Measurements from ENCODE around the gene PRRT1B. TPM values are rescaled to one million over a fixed set of nuclear protein-coding genes. Genes with fewer than 3 reads are reported as not detected.

PRRT1B gene
- polyA plus RNA-seq, 2 of the 4 experiments (the other 2 are of a cell fraction) = 0.79 to 0.80 TPM

- H3K4me1 ChIP-seq = no peaks in the 10 kb centered on the region
- WGBS (ENCODE audit: missing lambda C conversion rate) = 89% methylated on average over 10 of the region's 10 CpGs
- CTCF ChIA-PET = no interaction called here
- no peak for DNase-seq (ENCODE audit: low read depth in 1 of 2, low spot score in 1 of 2)
- no peak overlapping the region for H3K4me3 ChIP-seq
- no peak overlapping the region for H3K27ac ChIP-seq
- no peak for FAIRE-seq
- POLR2A ChIA-PET = no interaction called here
- no peak for ATAC-seq
- H3K4me2 ChIP-seq = no peak overlapping the region
- no peaks in the 10 kb centered on the region for H3K9me3 ChIP-seq
- TF ChIP-seq ZFP36 (IDR thresholded peaks at IDR 0.05; ENCODE audit: borderline replicate concordance, partially characterized antibody) (no peak), POLR2AphosphoS2 (conservative IDR thresholded peaks at IDR 0.05; ENCODE audit: low read length) (no peak), HOXB13 (CRISPR knock-in tag; IDR thresholded peaks at IDR 0.05; ENCODE audit: low read depth) (no peak)
These were observed 24.1 kb upstream of the PRRT1B start for GRCh38 chr9:131521203-131521602.

- no peak overlapping the region for H3K4me3 ChIP-seq
- CTCF ChIA-PET = no interaction called here
- WGBS (ENCODE audit: missing lambda C conversion rate) = 96% methylated on average over 13 of the region's 13 CpGs
- DNase-seq (ENCODE audit: low read depth in 1 of 2, low spot score in 1 of 2) = no peak
- H3K4me2 ChIP-seq = no peak overlapping the region
- POLR2A ChIA-PET = no interaction called here
- no peaks in the 10 kb centered on the region for H3K4me1 ChIP-seq
- no peak; a peak in 1 of 6 replicates for ATAC-seq
- FAIRE-seq = no peak
- no peaks in the 10 kb centered on the region for H3K9me3 ChIP-seq
- TF ChIP-seq NFE2L2 (conservative IDR thresholded peaks at IDR 0.05; ENCODE audit: low read length) (no peak), ESRRA (IDR thresholded peaks at IDR 0.05; ENCODE audit: borderline replicate concordance, low read length) (no peak), MAFK (IDR thresholded peaks at IDR 0.05; ENCODE audit: partially characterized antibody) (no peak), HOXA7 (CRISPR knock-in tag; IDR thresholded peaks at IDR 0.05) (no peak), HDAC2 (IDR thresholded peaks at IDR 0.05) (no peak), KDM5A (IDR thresholded peaks at IDR 0.05) (no peak), SREBF2 (IDR thresholded peaks at IDR 0.05) (no peak), ZC3H11A (IDR thresholded peaks at IDR 0.05) (no peak), CHD2 (IDR thresholded peaks at IDR 0.05; ENCODE audit: low read length, partially characterized antibody) (no peak), TFCP2L1 (CRISPR knock-in tag; IDR thresholded peaks at IDR 0.05) (no peak), ZSCAN20 (CRISPR knock-in tag; IDR thresholded peaks at IDR 0.05) (no peak), EHMT2 (IDR thresholded peaks at IDR 0.05; ENCODE audit: low read depth) (no peak), JUN (IDR thresholded peaks at IDR 0.05) (no peak), POLR2A (IDR thresholded peaks at IDR 0.05; ENCODE audit: low read length) (no peak), JUNB (IDR thresholded peaks at IDR 0.05) (no peak), SMC3 (IDR thresholded peaks at IDR 0.05) (no peak), HMGXB4 (CRISPR knock-in tag; IDR thresholded peaks at IDR 0.05; ENCODE audit: borderline replicate concordance) (no peak), CTCF (IDR thresholded peaks at IDR 0.05) (no peak)
- H3K27ac ChIP-seq = no peak overlapping the region
These were observed 23.5 kb upstream of the PRRT1B start for GRCh38 chr9:131521822-131522221.

- no peak overlapping the region for H3K4me2 ChIP-seq
- WGBS (ENCODE audit: missing lambda C conversion rate) = 92% methylated on average over 28 of the region's 29 CpGs
- ATAC-seq (no peak), DNase-seq (ENCODE audit: low read depth in 1 of 2, low spot score in 1 of 2) (no peak), FAIRE-seq (no peak)
- H3K27ac ChIP-seq = no peak overlapping the region
- TF ChIP-seq MAZ (IDR thresholded peaks at IDR 0.05; ENCODE audit: borderline replicate concordance, low read depth, low read length) (no peak), ZNF302 (CRISPR knock-in tag; IDR thresholded peaks at IDR 0.05) (no peak), RARB (CRISPR knock-in tag; IDR thresholded peaks at IDR 0.05) (no peak), EHMT2 (IDR thresholded peaks at IDR 0.05; ENCODE audit: low read depth) (no peak), ZSCAN20 (CRISPR knock-in tag; IDR thresholded peaks at IDR 0.05) (no peak), NPAS2 (CRISPR knock-in tag; IDR thresholded peaks at IDR 0.05; ENCODE audit: borderline replicate concordance) (no peak), FOSB (CRISPR knock-in tag; IDR thresholded peaks at IDR 0.05) (no peak), FOXS1 (CRISPR knock-in tag; IDR thresholded peaks at IDR 0.05) (no peak), ELK1 (IDR thresholded peaks at IDR 0.05; ENCODE audit: low read depth, low read length) (no peak), E2F6 (IDR thresholded peaks at IDR 0.05; ENCODE audit: borderline replicate concordance, low read depth) (no peak), KDM5A (IDR thresholded peaks at IDR 0.05) (no peak), JUN (IDR thresholded peaks at IDR 0.05) (no peak), GATA3 (IDR thresholded peaks at IDR 0.05; ENCODE audit: borderline replicate concordance) (no peak)
- H3K4me1 ChIP-seq = no peaks in the 10 kb centered on the region
- POLR2A ChIA-PET = no interaction called here
- no peaks in the 10 kb centered on the region for H3K9me3 ChIP-seq
- H3K4me3 ChIP-seq = no peak overlapping the region
- CTCF ChIA-PET = interaction anchor here (0.7 to 1.1 kb wide), 2 partner anchors 130 to 225 kb away, joined by 3 to 4 read pairs; no protein-coding TSS in a partner anchor
These were observed 22.9 kb upstream of the PRRT1B start for GRCh38 chr9:131522257-131523085.
